Measurements from ENCODE around the gene EZR. TPM values are rescaled to one million over a fixed set of nuclear protein-coding genes. Genes with fewer than 3 reads are reported as not detected.

Gene EZR
- total and polyA plus RNA-seq, 5 donors: 178 to 261 (median 242) TPM

DNA sequence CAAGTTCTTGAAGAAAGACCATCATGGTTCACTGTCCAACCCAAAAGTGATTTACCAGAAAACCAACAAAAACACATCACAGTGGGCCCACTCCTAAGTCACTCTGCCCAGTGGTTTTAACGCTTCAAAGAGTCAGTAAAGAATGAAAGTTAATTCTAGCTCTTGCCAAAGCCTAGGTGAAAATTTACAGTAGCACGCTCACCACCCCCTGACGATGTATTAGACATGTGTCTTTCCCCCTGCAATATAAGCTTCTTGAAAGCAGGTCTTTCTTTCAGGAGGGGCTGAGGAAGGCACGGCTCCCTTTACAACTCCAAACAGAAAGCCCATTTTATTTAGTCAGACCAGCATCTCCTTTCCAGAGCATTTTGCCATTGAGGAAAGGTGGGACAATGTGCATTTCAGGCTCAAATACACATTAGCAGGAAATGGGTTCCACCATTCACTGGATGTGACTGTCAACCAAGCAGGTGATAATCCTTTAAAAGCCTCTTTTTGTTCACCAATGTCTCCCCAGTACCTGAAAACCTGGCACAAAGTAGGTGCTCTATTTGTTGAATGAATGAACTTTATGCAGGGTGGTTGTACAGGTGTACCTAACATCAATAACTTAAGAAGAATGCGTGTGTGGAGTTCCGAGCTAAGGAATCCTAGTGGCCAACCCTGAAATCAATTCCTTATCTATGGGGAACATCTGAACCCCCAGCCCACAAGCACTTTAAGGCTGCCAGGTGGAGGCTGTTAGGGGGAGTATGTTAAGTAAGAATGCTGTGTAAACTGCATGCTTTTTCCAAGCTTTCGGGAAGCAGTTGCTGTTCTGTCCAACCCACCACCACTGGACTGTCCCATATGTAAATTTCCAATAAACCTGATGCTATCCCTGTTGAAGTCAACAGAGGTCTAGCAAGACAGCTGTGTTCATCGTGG, 11.4 kb downstream of the EZR start:
- H3K9me3 ChIP-seq (ENCODE audit: control insufficient read depth, low read length): no peaks in the 10 kb centered on the region
- no peak for DNase-seq
- peaks cover 7% of the 10 kb centered on the region for H3K4me1 ChIP-seq (ENCODE audit: control insufficient read depth, insufficient read depth, low read length)
- H3K27me3 ChIP-seq (ENCODE audit: control insufficient read depth, insufficient read depth): no peaks in the 10 kb centered on the region
- 64% methylated on average over 8 of the region's 8 CpGs for WGBS
- no peak for ATAC-seq
- no peak overlapping the region for H3K4me3 ChIP-seq (ENCODE audit: low read length)
- intact Hi-C loops (cut with DNase I): no loop called here
- no peak overlapping the region for H3K27ac ChIP-seq (ENCODE audit: low read length)

DNA sequence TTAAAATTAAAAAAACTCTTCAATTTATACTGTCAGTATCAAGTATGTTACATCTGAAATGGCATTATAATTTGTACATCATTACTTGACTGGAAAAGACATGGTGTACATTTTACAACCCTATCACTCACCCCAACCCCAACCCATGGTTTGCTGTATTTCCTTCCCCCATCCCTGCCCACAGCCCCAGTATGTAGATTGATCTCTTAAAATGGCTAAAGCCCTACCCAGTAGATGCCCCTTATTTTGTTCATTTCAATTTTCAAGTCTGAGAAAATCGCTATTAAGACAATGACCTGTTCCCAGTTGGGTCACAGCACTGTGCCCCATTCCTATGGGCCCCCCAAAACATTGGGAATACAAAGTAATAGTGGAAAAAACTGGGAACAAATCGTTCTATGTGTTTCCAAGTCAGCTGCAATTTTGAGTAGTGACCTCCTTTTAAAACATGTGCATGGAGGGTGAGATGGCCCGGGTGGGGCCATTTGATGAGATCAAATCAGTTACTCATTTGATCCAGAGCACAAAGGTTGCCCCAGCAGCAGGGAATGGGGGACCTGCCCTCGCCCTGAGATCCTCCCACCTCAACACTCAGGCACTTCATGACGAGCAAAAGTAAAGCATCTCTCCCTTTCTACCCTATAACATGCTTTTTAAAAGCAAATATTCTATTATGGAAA, 13.3 kb downstream of the EZR start:
- intact Hi-C loops (cut with DNase I): no loop called here

DNA sequence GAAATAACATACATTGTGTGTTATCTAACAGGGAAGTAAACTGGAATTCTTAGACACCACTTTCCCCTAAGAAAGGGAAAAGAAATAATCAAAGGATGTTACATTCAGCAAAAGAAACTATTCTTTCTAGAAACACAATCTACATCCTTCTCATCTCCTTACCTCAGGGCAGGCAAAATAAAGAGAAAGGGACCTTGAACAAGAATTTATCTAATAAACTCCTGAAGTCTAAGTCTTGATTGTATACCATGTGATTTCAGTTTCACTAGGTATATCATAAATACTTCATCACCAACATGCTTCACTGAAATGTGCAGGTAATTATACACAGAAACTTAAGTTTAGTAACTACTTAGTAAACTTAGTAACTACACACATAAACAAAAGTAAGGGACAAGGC, 15.0 kb downstream of the EZR start:
- Histone ChIP-seq H3K27ac (ENCODE audit: low read length) (no peak overlapping the region), H3K9me3 (ENCODE audit: control insufficient read depth, low read length) (no peaks in the 10 kb centered on the region), H3K4me3 (ENCODE audit: low read length) (no peak overlapping the region), H3K27me3 (ENCODE audit: control insufficient read depth, insufficient read depth) (no peaks in the 10 kb centered on the region), H3K4me1 (ENCODE audit: control insufficient read depth, insufficient read depth, low read length) (peaks cover 6% of the 10 kb centered on the region)
- intact Hi-C loops (cut with DNase I): no loop called here
- DNase-seq: no peak
- no peak for ATAC-seq

More for the DNA sequence above, 13.3 kb downstream of the EZR start:
- H3K27ac ChIP-seq (ENCODE audit: low read length): no peak overlapping the region
- H3K4me1 ChIP-seq (ENCODE audit: control insufficient read depth, insufficient read depth, low read length): peaks cover 6% of the 10 kb centered on the region
- 87% methylated on average over 5 of the region's 5 CpGs for WGBS
- DNase-seq (no peak), ATAC-seq (no peak)
- H3K27me3 ChIP-seq (ENCODE audit: control insufficient read depth, insufficient read depth): no peaks in the 10 kb centered on the region
- no peak overlapping the region for H3K4me3 ChIP-seq (ENCODE audit: low read length)
- no peaks in the 10 kb centered on the region for H3K9me3 ChIP-seq (ENCODE audit: control insufficient read depth, low read length)

DNA sequence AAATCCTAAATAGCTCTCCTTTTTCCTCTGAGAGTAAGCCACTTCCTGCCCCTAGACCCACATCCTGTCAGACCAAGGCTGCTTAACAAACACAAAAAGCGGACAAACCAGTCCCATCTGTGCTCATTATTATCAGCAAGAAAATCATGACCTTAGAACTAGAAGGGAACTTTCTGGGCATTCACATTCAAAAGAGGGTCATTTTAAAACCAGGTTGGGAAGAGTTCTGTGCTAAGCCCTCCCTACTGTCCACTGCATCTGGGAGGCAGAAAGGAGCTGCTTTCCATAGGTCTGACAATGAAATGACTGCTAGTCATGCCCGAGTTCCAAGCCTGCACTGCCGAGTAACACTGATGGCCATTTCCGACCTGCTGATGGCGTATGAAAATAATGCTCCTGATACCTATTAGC, 15.4 kb downstream of the EZR start:
- Histone ChIP-seq H3K27ac (ENCODE audit: low read length) (peak overlapping the region; percentile 64), H3K4me3 (ENCODE audit: low read length) (no peak overlapping the region), H3K4me1 (ENCODE audit: control insufficient read depth, insufficient read depth, low read length) (peaks cover 2% of the 10 kb centered on the region), H3K27me3 (ENCODE audit: control insufficient read depth, insufficient read depth) (no peaks in the 10 kb centered on the region), H3K9me3 (ENCODE audit: control insufficient read depth, low read length) (no peaks in the 10 kb centered on the region)
- ATAC-seq (no peak), DNase-seq (no peak)
- intact Hi-C loops (cut with DNase I): no loop called here
- WGBS: 38% methylated on average over 5 of the region's 5 CpGs

DNA sequence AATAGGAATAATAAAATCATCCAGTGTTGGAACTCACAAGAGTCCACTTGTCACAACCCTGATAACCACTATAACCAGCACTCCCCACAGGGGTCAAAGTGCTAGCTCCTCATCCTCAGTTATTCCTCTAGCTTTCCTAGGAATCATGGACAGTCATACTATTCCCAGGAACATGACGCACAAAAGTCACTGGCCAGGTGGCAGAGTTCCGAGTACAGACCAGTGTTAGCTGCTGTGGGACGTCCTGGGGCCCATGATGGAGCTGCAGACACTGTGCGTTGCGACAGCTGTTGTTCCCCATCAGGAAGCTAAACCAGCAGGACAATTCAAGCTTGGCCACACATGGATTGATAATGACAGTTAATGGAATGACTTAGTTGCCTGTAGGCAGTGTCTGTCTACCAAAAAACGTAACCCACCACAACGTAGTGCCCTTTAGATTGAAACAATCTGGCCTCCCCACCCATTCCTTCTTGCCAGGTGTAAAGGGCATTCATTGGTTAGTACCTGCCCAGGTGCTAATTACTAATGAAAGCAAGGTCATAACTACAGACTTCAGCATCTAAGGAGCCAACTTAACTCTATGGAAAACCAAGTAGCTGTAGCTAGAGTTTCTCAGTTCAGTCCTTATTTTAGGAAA, 17.4 kb downstream of the EZR start:
- Histone ChIP-seq H3K27ac (ENCODE audit: low read length) (peak overlapping the region; percentile 70), H3K4me3 (ENCODE audit: low read length) (no peak overlapping the region), H3K4me1 (ENCODE audit: control insufficient read depth, insufficient read depth, low read length) (peaks cover 4% of the 10 kb centered on the region), H3K9me3 (ENCODE audit: control insufficient read depth, low read length) (no peaks in the 10 kb centered on the region), H3K27me3 (ENCODE audit: control insufficient read depth, insufficient read depth) (no peaks in the 10 kb centered on the region)
- intact Hi-C loops (cut with DNase I): no loop called here
- DNase-seq (peak; percentile 64 to 80 (median 69)), ATAC-seq (peak; percentile 83 to 87)
- 73% methylated on average over 7 of the region's 7 CpGs for WGBS

DNA sequence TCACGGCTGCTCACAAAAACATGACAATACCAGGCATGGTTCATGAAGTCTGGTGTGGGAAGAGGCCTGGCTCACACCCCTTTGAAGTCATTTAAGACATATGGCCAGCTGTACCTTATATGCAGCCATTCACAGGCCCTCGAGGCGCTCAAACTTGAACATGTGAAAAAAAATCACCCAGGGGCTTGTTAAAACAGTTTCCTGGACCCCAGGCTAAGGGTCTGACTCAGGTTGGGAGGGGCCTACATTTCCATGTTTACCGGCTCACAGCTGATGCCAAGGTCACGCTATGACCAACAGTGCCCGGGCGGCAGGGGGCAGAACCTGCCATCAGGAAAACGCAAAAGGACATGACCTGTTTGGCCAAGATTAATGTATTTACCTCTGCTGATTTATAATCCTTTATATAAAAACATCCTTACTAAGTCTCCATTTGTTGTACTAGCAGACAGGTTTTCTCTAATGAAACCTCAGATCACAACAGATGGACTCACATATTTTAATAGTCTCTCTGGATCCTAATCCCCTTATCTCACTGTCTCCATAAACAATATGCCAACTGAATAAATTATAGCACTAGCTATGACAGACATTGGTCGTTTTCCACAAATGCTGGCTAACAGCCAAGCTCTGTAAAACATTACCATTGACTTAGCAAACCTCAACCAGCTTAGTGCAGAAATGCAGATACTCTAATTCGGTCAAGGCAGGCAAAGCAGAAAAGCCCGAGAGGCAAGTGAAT, 19.9 kb downstream of the EZR start:
- 30% methylated on average over 11 of the region's 11 CpGs for WGBS
- H3K4me3 ChIP-seq (ENCODE audit: low read length): no peak overlapping the region
- H3K4me1 ChIP-seq (ENCODE audit: control insufficient read depth, insufficient read depth, low read length): peaks cover 4% of the 10 kb centered on the region
- intact Hi-C loops (cut with DNase I): loop anchor here in 1 of 4 donors (5.0 kb wide), 1 partner anchor 173 kb away; no protein-coding TSS in a partner anchor
- ATAC-seq: peak; percentile 20 to 23
- H3K9me3 ChIP-seq (ENCODE audit: control insufficient read depth, low read length): no peaks in the 10 kb centered on the region
- H3K27ac ChIP-seq (ENCODE audit: low read length): peak overlapping the region; percentile 87
- H3K27me3 ChIP-seq (ENCODE audit: control insufficient read depth, insufficient read depth): no peaks in the 10 kb centered on the region
- peak in 1 of 3 donors; percentile 56 for DNase-seq

DNA sequence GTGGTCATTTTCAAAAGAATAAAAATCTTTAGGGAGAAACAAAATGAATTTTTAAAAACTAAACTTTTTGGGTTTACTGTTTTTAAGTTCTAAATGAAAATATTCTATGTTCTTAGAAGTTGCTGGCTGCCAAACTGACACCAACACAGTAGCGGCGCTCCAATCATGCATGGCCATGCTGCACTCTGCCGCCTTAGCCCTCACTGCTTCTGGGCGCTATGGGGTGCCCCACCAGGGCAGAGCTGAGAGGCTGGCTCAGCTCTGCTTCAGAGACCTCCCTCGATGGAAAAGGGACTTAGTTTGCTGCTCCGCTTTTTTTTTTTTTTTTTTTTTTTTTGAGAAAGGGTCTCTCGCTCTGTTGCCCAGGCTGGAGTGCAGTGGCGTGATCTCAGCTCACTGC, 20.9 kb downstream of the EZR start:
- WGBS: 80% methylated on average over 8 of the region's 8 CpGs
- Histone ChIP-seq H3K4me1 (ENCODE audit: control insufficient read depth, insufficient read depth, low read length) (peaks cover 4% of the 10 kb centered on the region), H3K27ac (ENCODE audit: low read length) (peak overlapping the region; percentile 40), H3K27me3 (ENCODE audit: control insufficient read depth, insufficient read depth) (no peaks in the 10 kb centered on the region), H3K9me3 (ENCODE audit: control insufficient read depth, low read length) (no peaks in the 10 kb centered on the region), H3K4me3 (ENCODE audit: low read length) (no peak overlapping the region)
- ATAC-seq: no peak
- DNase-seq: no peak
- intact Hi-C loops (cut with DNase I): loop anchor here in 1 of 4 donors (5.0 kb wide), 1 partner anchor 174 kb away; no protein-coding TSS in a partner anchor

DNA sequence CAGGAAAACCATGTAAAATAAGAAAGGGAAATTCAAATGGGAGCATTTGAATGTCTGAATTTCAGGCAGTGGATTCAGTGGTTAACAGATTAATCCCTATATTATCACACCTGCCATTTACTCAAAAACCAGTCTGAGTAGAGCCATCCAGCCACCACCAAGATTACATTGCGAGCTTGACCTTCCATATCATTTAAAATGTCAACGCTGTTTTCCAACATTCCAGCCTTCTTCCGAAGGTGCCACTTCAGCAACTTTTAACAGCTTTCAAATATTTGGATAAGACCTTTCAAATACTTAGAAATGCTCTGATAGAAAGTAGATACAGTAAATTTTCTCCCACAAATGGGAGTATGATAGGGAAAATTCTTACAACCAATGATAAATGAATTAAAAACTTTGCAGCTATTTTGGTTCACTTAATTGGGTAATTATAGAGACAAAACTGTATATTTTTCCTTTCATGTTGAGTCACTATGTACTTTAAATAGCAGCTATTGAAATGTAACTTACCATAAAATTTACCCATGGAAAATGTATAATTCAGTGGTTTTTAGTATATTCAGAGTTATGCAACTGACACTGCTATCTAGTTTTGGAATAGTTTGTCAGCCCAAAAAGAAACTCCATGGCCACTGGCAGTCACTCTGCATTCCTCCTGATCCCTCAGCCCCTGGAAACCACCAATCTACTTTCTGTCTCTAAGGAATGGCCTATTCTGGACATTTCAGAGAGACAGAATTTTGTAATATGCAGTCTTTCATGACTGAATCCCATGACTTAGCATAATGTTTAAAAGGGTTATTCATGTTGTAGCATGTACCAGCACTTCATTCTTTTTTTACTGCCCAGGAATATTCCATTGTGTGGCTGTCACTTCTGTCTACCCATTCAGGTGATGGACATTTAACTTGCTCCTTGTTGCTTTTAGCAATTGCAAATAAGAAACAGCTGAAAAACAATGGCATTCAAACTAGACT, 21.5 kb downstream of the EZR start:
- Histone ChIP-seq H3K27me3 (ENCODE audit: control insufficient read depth, insufficient read depth) (no peaks in the 10 kb centered on the region), H3K4me3 (ENCODE audit: low read length) (no peak overlapping the region), H3K27ac (ENCODE audit: low read length) (peak overlapping the region; percentile 49), H3K9me3 (ENCODE audit: control insufficient read depth, low read length) (no peaks in the 10 kb centered on the region), H3K4me1 (ENCODE audit: control insufficient read depth, insufficient read depth, low read length) (peaks cover 6% of the 10 kb centered on the region)
- DNase-seq (peak in 1 of 3 donors; percentile 62), ATAC-seq (peak; percentile 46 to 61)
- intact Hi-C loops (cut with DNase I): loop anchor here in 1 of 4 donors (5.0 kb wide), 1 partner anchor 175 kb away; no protein-coding TSS in a partner anchor
- WGBS: 37% methylated on average over 3 of the region's 3 CpGs

DNA sequence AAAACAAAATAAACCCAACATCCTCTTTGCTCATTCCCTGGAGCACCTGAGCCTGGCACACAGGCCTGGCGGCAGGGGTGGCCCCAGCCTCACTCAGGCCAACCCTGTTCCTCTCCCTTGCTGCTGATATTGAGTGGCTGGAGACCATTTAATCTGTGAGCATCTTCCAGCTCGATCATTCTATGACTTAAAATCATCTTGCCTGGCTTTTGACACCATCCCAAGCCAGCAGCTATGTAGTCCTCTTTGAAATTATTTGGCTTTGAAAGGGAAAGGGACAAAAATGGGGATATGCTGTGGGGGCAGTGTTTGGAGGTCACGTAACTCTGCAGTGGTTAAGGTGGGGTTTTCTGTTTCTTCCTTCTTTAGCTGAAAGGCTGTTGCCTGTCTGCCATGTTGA, 22.8 kb downstream of the EZR start:
- H3K4me1 ChIP-seq (ENCODE audit: control insufficient read depth, insufficient read depth, low read length): peaks cover 4% of the 10 kb centered on the region
- H3K9me3 ChIP-seq (ENCODE audit: control insufficient read depth, low read length): no peaks in the 10 kb centered on the region
- no peak for ATAC-seq
- H3K4me3 ChIP-seq (ENCODE audit: low read length): no peak overlapping the region
- intact Hi-C loops (cut with DNase I): loop anchor here in 1 of 4 donors (5.0 kb wide), 1 partner anchor 176 kb away; no protein-coding TSS in a partner anchor
- no peaks in the 10 kb centered on the region for H3K27me3 ChIP-seq (ENCODE audit: control insufficient read depth, insufficient read depth)
- no peak overlapping the region for H3K27ac ChIP-seq (ENCODE audit: low read length)
- no peak for DNase-seq
- 81% methylated on average over 3 of the region's 3 CpGs for WGBS
